BJ (cell line): Measurements from ENCODE around the gene KMT2B. TPM values are rescaled to one million over a fixed set of nuclear protein-coding genes. Genes with fewer than 3 reads are reported as not detected.

ENCODE experiments used
- CTCF ChIA-PET: fragments of 350-600 bp; formaldehyde crosslinking; extraction: SDS; loops from one replicate; lab custom pipeline; 2021; ENCODE audit warnings: antibody characterized with exemption, inconsistent platforms; lab: Yijun Ruan, JAX
- POLR2A ChIA-PET: fragments of 300-600 bp; sonication (Branson Sonifier 250); formaldehyde crosslinking; extraction: SDS; loops from one replicate; lab custom pipeline; 2021; ENCODE audit warnings: antibody characterized with exemption; lab: Charles Lee
- DNase-seq: peaks from one replicate; pipeline ENCODE4 v3.0.0-alpha.2; 2011; ENCODE audit warnings: low read depth
- H3K27me3 ChIP-seq: 2 replicates; pipeline ENCODE4 v1.6.0; 2011; ENCODE audit warnings: low read length; ENCODE audit not compliant: control insufficient read depth, insufficient read depth
- H3K36me3 ChIP-seq: 2 replicates; pipeline ENCODE4 v1.5.1; 2011; ENCODE audit warnings: low read length; ENCODE audit not compliant: control insufficient read depth, insufficient read depth
- H3K4me3 ChIP-seq: 2 replicates; pipeline ENCODE4 v1.5.1; 2011; ENCODE audit warnings: low read depth, mild to moderate bottlenecking, control low read depth, low read length
- polyA plus RNA-seq: library from polyadenylated mRNA; depleted of rRNA; stranded (reverse); fragments of >200 nt; gene quantifications from 2 replicates; pipeline ENCODE4 v1.2.3, GENCODE V29; 2011
- TF ChIP-seq, protein P1 (sequence below): IDR thresholded peaks from 2 replicates; pipeline ENCODE4 v1.5.1; 2011; ENCODE audit warnings: low read depth, mild to moderate bottlenecking, control low read depth, inconsistent platforms, low read length, moderate library complexity; ENCODE audit not compliant: insufficient read depth

KMT2B gene
- polyA plus RNA-seq, 1 experiment = 13.3 TPM

- Histone ChIP-seq H3K27me3 (no peaks in the 10 kb centered on the region), H3K36me3 (peaks cover 12% of the 10 kb centered on the region), H3K4me3 (no peak overlapping the region)
- CTCF ChIA-PET = interaction anchor here (0.7 kb wide), 1 partner anchor 196 kb away, joined by 3 read pairs; no protein-coding TSS in a partner anchor
- DNase-seq = no peak
- TF ChIP-seq, protein P1, sequence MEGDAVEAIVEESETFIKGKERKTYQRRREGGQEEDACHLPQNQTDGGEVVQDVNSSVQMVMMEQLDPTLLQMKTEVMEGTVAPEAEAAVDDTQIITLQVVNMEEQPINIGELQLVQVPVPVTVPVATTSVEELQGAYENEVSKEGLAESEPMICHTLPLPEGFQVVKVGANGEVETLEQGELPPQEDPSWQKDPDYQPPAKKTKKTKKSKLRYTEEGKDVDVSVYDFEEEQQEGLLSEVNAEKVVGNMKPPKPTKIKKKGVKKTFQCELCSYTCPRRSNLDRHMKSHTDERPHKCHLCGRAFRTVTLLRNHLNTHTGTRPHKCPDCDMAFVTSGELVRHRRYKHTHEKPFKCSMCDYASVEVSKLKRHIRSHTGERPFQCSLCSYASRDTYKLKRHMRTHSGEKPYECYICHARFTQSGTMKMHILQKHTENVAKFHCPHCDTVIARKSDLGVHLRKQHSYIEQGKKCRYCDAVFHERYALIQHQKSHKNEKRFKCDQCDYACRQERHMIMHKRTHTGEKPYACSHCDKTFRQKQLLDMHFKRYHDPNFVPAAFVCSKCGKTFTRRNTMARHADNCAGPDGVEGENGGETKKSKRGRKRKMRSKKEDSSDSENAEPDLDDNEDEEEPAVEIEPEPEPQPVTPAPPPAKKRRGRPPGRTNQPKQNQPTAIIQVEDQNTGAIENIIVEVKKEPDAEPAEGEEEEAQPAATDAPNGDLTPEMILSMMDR = no peak
- POLR2A ChIA-PET = no interaction called here
Measured at GRCh38 chr19:35754370-35755130, 36.7 kb downstream of the KMT2B start.

DNA sequence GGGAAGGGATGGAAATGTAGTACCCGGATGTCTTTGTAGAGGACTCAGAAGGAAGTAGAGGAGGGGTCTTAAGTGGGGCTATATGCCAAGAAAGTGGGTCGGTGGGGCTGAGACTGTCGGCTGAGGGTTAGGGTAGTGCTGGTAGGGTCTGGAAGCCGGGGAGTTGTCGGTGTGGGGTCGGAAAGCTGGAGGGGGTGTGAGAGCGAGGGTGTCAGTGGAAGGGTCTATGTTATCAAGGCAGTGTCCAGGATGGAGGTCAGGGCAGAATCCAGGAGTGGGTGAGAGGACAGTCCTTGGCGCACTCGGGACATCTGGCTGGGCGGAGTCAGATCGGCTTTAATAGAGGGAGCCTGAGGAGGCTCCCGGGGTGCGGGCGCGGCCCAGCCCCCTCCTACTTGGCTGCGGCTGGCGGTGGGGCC is 37.3 kb downstream of the KMT2B start:
- ChIA-PET CTCF (no interaction called here), POLR2A (no interaction called here)

GRCh38 chr19:35755550-35756376 is 38.0 kb downstream of the KMT2B start:
- Histone ChIP-seq H3K4me3 (peak overlapping the region; percentile 52), H3K36me3 (peaks cover 14% of the 10 kb centered on the region), H3K27me3 (no peaks in the 10 kb centered on the region)
- ChIA-PET POLR2A (interaction anchor here (0.6 kb wide), 1 partner anchor 39 kb away, joined by 3 read pairs; no protein-coding TSS in a partner anchor), CTCF (interaction anchor here (1.2 kb wide), 1 partner anchor 9 kb away, joined by 3 read pairs; no protein-coding TSS in a partner anchor)
- no peak for DNase-seq
- TF ChIP-seq, protein P1 = no peak

More for the DNA sequence above, 37.3 kb downstream of the KMT2B start:
- Histone ChIP-seq H3K27me3 (no peaks in the 10 kb centered on the region), H3K4me3 (peak overlapping the region; percentile 52), H3K36me3 (peaks cover 13% of the 10 kb centered on the region)
- DNase-seq = no peak
- TF ChIP-seq, protein P1 = no peak

GRCh38 chr19:35756377-35757230 is 38.8 kb downstream of the KMT2B start, which contains the start of gene HSPB6:
Gene HSPB6, minus strand, starts transcription at chr19:35757029. Its CDS starts 21 bp downstream, at chr19:35757008.
- ChIA-PET CTCF (interaction anchor here (1.2 kb wide), 1 partner anchor 9 kb away, joined by 3 read pairs; no protein-coding TSS in a partner anchor), POLR2A (interaction anchor here (0.6 to 1.6 kb wide), 2 partner anchors 8 to 12 kb away, joined by 5 to 6 read pairs; partner anchors contain the start of gene LIN37)
- H3K27me3 ChIP-seq = no peaks in the 10 kb centered on the region
- TF ChIP-seq, protein P1 = no peak
- peak within 1 kb of the TSS; percentile 52 for H3K4me3 ChIP-seq
- H3K36me3 ChIP-seq = peaks cover 15% of the 10 kb centered on the region
- no peak for DNase-seq
